Gastrocnemius medialis (tissue), 4 donors: Measurements from ENCODE around the gene GIT2.

Experiments used
- CTCF ChIP-seq, 5 experiments: fragments of 450-650 bp in 3 of 5; fragments of 200-600 bp in 2 of 5; sonication (generic) in 2 of 5; IDR thresholded peaks in 4 of 5; conservative IDR thresholded peaks in 1 of 5; 1 replicate in 4 of 5; 2 replicates in 1 of 5; pipeline ENCODE4 v1.5.1; 2016 to 2019; ENCODE audit warnings: antibody characterized with exemption in 5 of 5, mild to moderate bottlenecking in 3 of 5, moderate library complexity in 3 of 5
- POLR2A ChIP-seq, 2 donors: fragments of 450-650 bp; IDR thresholded peaks; one replicate each; pipeline ENCODE4 v1.6.1; 2017; ENCODE audit warnings: antibody characterized with exemption in 2 of 2, mild to moderate bottlenecking in 2 of 2, moderate library complexity in 2 of 2

GRCh38 chr12:109888179-109889020 lies 107.8 kb downstream of the GIT2 start:
- TF ChIP-seq CTCF (IDR thresholded peaks at IDR 0.05 in 4 of 5, conservative IDR thresholded peaks at IDR 0.05 in 1 of 5) (no peak), POLR2A (IDR thresholded peaks at IDR 0.05) (no peak)
